Stimulated activated CD8-positive, alpha-beta memory T cell treated with anti-CD3 and anti-CD28 coated beads, Interleukin-4, amount 100 ng/mL, for 4 hours (primary cell): ENCODE results near the gene NAGLU.
"Not testable (repeated sequence)": the region's sequence is repeated elsewhere in the genome, so short reads cannot be mapped to it uniquely, and the experiment has no call there.

Source experiments
- DNase-seq, 2 donors: peaks; one replicate each; pipeline ENCODE4 v3.0.0-alpha.2; 2020; ENCODE audit warnings: low read depth in 2 of 2, low spot score in 1 of 2

NAGLU gene

DNA sequence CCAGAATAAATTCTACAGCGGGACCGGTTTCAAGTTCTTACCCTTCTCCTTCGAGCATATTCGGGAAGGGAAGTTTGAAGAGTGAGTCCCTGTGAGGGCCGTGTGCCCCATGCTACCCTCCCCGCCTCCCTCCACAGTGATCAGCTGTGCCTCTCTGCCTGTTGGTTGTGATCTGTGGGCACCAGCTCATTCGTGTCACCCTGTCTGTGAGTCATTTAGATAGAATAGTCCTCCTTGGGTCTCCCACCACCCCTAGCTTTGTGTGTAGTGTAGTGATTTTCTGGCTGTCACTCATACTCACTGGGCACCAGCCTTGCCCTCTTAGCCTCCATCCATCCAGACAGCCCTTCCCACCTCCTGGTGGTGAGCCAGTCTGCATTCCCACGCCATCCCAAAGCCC is 15.0 kb upstream of the NAGLU start:
- no peak for DNase-seq

DNA sequence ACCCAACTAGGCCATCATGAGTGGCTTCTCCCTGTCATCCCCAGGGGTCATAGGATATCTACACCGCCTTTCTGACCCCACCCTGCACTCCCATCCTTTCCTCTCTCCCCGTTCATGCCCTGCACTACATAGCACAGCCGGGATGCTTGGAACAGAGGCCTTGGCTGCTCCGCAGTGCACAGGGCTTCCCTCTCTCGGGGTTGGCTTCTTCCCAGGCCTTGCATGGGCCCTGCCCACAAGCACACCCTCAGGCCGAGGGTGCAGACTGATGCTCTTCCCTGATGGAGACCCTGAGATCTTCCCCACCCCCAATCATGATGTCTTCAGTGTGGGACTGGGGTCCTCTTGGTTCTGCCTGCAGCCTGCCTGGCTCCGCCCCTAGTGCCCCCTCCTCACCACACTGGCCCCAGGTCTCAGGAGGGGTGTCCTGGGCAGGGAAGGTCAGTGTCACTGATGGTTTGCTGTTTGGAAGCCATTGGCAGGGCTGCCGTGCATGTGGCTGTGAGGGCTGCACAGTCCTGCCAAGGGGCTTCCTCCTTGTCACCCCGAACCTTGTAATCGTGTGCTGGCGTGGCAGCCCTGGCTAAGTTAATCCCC is 14.3 kb upstream of the NAGLU start:
- no peak for DNase-seq

DNA sequence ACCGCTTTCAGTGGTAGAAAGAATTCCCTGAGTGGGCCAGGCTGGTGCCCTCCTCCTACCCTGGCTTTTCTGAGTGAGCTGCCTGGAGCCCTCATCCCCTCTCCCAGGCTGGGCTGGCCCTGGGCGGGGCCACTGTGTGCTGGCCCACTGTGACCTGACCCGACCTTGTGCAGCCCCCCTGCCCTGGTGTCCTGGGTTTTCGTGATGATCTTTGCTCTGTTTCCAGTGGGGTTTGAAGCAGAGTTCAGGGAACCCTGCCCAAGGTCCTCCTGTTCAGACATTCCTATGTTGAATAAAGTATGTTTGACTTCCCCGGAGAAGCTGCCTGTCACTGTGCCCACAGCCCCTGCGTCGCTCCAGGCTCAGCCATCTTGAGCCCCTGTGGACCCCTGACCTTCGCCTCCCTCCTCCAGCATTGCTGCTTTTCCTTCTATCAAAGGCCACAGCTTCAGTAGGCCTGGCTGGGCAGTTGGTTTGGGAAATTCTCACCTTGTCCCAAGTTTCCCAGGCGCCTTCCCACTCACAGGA is 13.7 kb upstream of the NAGLU start:
- no peak for DNase-seq

DNA sequence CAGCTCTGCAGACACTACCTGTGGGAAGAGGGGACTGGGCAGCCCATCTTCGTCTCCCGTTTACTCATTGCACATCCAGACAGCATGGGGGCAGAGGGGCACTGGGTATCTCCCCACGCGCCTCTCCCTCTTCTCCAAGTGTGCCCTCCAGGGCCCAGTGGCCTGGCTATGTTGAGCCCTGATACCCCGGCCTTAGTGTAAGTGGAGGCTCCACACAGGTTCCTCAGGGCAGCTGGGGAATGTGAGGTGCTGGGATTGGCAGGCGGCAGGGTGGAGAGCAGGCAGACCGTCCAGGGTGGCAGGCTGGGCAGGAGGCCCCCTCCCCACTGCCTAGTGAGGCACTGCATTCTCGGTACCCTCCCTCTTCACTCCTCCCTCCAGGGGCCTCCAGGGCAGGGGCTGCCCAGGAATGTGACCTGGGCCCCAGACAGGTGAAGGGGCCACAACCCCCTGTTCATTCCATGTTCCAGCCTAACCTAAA is 13.2 kb upstream of the NAGLU start:
- no peak for DNase-seq

DNA sequence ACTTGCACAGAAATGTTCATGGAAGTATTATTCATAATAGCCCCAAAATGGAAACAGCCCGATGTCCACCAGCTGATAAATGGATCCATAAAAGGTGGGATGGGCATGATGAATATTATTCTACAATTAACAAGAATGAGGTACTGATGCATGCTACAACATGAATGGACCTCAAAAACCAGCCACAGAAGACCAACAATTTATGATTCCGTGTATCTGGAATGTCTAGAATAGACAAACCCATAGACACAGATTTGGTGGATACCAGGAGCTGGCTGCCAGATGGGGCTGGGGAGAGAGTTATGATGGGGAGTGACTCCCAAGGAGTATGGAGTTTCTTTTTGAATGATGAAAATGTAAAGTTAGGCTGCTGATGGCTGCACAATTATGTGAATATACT is 10.8 kb upstream of the NAGLU start:
- DNase-seq: no peak

DNA sequence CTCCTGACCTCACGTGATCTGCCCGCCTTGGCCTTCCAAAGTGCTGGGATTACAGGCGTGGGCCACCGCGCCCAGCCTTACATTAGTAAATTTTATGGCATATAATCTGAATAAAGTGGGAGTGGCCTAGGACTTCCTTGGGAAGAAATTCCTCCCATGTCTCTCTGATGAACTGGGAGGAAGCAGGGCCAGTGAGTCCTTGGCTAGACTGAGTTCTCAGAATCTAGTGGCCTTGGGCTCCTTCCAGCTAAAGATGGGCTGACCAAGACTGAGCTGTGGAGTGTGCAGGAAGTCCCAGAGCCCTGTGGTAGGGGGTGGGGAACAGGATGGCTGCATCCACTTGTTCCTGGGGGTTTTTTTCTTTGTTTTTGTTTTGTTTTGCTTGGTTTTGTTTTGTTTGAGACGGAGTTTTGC is 10.0 kb upstream of the NAGLU start:
- no peak for DNase-seq

DNA sequence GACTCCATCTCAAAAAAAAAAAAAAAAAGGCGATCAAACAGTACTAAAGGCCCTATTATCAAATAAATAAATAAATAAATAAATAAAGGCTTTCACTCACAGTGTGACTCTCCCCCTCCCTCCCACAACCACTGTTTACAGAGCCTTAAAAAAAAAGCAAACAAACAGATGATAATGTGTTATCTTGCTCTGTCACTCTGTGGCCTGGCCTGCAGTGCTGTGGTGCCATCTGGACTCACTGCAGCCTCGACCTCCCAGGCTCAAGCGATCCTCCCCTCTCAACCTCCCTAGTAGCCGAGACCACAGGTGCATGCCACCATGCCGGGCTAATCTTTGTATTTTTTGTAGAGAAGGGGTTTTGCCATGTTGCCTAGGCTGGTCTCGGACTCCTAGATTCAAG is 8.1 kb upstream of the NAGLU start:
- no peak for DNase-seq

DNA sequence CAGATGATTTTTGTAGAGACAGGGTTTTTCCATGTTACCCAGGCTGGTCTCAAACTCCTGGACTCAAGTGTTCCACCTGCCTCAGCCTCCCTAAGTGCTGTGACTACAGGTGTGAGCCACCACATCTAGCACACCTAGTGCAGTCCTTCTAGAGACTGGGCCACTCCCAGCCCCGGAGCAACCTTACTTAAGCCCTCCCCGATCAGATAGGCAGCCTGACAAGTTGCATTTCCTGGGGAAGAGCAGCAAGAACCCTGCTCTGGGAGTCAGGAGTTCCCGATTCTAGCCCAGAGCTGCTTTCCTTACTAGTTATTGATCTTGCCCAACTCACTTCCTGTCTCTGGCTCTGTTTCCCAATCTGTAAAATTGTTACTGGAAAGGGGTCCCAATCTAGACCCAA is 7.0 kb upstream of the NAGLU start:
- DNase-seq: no peak

DNA sequence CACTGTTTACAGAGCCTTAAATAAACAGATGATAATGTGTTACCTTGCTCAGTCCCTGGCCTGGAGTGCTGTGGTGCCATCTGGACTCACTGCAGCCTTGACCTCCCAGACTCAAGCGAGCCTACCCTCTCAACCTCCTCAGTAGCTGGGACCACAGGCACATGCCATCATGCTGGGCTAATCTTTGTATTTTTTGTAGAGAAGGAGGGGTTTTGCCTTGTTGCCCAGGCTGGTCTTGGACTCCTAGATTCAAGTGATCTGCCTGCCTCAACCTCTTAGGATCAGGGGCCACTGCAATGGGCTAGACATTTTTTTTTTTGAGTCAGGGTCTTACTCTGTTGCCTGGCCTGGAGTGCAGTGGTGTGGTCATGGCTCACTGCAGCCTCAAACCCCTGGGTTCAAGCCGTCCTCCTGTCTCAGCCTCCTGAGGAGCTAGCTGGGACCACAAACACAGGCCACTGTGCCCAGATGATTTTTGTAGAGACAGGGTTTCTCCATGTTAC is 5.0 kb upstream of the NAGLU start:
- no peak for DNase-seq

DNA sequence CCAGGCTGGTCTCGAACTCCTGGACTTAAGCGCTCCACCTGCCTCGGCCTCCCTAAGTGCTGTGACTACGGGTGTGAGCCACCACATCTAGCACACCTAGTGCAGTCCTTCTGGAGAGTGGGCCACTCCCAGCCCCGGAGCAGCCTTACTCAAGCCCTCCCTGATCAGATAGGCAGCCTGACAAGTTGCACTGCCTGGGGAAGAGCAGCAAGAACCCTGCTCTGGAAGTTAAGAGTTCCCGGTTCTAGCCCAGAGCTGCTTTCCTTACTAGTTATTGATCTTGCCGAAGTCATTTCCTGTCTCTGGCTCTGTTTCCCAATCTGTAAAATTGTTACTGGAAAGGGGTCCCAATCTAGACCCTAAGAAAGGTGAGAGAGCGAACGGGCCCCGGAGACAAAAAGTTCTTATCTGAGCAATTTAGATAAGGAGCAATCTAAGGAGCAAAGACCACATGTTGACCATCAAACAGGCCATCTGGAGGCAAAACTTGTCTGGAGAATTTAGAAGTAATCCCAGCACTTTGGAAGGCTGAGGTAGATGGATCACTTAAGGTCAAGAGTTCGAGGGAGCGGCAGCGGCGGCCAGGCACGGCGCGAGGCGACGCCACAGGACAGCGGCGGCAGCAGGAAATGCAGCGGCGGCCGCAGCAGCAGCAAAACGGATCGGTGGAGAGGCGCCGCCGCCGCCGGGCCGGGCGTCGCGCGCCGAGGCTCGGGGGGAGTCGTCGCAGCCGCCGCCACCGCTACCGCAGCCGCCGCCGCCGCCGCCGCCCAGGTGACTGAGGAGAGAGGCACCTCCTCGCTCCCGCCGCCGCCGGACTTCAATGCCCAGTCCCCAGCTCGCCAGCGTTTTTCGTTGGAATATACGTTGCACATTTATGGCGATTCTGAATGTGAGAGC is 4.3 kb upstream of the NAGLU start:
- no peak for DNase-seq

DNA sequence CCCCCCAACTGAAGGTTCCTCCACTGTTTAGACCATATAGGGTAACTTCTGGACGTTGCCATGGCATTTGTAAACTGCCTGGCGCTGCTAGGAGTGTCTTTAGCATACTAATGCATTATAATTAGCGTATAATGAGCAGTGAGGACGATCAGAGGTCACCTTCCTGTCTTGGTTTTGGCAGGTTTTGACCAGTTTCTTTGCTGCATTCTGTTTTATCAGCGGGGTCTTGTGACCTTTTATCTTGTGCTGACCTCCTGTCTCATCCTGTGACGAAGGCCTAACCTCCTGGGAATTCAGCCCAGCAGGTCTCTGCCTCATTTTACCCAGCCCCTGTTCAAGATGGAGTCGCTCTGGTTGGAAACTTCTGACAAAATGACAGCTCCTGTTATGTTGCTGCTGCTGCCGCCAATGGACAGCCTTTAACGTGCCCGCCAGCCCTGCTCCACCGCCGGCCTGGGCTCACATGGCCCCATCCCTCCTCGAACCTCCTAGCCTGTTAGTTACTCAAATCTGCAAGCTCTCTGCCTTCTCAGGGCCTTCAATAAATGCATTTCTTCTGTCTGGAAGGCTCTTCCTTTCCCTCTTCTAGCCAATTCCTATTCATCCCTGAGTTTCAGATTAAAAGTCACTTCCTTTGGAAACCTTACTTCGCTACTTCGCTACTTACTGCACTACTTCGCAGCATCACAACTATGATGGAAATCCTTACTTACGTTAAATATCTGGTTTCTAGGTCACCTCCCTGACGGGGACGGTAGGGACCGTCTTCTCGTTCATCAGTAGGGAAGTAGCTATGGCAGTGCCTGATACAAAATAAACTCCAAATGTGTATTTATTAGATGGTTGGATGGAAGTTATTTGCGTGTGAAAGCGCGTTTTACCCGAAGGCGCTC is 640 bp upstream of the NAGLU start:
- DNase-seq: no peak

DNA sequence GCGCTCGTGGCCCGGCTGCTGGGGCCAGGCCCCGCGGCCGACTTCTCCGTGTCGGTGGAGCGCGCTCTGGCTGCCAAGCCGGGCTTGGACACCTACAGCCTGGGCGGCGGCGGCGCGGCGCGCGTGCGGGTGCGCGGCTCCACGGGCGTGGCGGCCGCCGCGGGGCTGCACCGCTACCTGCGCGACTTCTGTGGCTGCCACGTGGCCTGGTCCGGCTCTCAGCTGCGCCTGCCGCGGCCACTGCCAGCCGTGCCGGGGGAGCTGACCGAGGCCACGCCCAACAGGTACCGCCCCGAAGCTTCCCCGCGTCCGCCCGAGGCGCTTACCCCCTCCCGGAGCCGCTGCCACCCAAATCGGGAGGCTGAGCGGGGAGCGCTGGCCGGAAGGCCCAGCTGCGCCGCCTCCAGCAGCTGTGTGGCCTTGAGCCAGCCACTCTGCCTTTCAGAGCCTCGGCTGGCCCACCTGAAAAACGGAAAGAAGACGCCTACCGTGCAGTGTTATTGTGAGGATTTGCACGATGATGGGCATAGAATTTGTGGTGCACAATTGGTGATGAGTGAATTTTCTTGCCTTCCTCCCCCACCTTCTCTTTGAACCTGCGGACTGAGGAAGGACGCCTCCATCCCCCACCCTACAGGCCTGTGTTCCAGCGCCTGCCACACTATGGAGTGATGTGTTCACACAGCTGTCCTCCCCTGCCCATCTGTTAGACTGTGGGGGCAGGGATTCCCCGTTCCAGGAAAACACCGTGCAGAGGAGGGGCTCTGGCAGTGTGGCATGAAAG is 523 bp downstream of the NAGLU start:
- peak in 1 of 2 donors; percentile 44 for DNase-seq

DNA sequence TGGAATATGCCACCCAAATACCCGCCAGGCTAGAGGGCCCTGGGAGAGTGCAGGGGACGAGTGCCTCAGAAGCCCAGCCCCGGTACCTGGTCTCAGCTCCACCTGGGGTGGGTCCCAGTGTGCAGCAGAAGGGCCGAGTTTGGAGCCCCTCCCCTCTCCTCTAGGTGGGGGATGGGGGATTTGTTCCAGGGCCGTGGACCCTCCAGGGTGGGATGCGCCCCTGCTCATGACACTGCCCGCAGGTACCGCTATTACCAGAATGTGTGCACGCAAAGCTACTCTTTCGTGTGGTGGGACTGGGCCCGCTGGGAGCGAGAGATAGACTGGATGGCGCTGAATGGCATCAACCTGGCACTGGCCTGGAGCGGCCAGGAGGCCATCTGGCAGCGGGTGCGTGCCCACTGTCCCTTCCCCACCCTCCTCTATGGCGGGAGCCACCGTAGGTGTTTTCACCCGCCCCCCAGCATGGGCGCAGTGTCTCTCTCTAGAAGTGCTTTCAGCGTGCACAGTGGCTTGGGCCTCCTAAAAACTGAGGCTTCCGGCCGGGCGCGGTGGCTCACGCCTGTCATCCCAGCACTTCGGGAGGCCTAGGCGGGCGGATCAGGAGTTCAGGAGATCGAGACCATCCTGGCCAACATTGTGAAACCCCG is 1.2 kb downstream of the NAGLU start:
- DNase-seq: no peak

DNA sequence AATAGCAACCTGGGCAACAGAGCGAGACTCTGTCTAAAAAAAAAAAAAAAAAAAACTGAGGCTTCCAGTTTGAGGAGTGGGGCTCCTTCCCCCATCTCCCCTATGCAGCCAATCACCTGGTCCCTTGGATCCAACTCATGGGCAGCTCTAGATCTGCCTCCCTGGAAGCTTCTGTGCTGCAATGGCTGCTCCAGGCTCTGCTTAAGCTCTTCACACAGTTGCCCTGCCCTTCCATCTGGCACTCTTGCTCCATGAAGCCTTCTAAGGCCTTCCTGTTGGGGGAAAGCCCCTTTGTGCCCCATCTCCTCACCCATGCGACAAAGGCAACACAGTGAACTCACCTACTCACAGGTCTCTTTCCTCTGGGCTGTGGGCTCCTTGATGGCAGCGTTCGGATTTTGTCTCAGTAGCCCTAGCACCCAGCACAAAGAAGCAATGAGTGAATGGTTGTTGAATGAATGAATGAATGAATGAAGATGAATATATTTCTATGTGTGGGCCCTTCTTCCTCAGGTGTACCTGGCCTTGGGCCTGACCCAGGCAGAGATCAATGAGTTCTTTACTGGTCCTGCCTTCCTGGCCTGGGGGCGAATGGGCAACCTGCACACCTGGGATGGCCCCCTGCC is 1.9 kb downstream of the NAGLU start:
- DNase-seq: no peak

DNA sequence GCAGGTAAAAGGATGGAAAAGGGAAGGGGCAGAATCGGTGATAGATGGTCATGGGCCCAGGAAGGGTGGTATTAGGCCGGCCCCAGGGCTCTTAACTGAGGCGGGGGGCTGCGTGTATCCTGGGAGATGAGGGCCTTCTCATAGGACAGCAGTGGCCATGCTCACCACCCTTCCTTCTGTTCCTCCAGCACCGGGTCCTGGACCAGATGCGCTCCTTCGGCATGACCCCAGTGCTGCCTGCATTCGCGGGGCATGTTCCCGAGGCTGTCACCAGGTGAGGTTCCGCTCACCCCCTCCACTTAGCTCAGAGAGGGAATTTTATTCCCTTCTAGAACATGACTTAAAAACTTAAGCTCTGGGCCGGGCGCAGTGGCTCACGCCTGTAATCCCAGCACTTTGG is 2.4 kb downstream of the NAGLU start:
- DNase-seq: no peak

DNA sequence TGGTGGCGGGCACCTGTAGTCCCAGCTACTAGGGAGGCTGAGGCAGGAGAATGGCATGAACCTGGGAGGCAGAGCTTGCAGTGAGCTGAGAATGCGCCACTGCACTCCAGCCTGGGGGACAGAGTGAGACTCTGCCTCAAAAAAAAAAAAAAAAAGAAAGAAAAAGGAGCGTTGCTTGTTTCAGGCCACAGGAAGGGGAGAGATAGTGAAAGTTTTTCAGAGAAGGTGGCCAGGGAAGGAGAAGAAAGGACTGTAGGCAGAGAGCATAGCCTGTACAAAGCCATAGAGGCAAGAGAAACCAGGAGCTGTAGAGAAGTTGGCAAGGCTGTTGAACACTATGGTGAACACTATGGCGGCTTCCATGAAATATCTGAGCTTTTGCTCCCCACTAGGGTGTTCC is 4.5 kb downstream of the NAGLU start:
- not testable (repeated sequence) for DNase-seq

DNA sequence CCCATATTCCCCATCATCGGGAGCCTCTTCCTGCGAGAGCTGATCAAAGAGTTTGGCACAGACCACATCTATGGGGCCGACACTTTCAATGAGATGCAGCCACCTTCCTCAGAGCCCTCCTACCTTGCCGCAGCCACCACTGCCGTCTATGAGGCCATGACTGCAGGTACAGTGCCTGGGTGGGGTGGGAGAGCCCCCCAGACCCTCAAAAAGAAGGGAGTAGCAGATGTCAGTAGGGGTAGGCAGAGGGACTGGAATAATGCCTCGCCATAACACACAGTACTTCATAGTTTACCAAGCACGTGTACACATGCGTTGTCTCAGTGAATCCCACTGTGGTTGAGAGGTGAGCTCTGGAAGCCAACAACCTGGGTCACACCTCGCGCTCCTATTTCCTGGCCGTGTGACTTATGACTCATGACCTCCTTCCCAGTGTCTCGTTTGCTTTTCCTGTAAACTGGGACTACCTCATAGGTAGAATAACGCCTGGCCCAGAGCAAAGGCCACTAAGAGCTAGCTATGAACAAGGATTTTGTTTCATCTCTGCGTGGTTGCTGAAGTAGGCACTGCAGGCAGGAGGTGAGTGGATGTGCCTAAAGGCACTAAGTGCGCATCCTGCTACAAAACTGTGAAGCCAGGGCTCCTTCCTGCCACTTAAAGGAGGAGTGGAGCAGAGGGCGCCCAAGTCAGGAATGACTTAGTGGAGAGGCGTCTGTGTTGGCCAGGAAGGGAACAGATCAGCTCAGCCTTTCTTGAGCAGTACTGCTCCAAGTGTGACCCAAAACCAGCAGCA is 5.2 kb downstream of the NAGLU start:
- DNase-seq: no peak

DNA sequence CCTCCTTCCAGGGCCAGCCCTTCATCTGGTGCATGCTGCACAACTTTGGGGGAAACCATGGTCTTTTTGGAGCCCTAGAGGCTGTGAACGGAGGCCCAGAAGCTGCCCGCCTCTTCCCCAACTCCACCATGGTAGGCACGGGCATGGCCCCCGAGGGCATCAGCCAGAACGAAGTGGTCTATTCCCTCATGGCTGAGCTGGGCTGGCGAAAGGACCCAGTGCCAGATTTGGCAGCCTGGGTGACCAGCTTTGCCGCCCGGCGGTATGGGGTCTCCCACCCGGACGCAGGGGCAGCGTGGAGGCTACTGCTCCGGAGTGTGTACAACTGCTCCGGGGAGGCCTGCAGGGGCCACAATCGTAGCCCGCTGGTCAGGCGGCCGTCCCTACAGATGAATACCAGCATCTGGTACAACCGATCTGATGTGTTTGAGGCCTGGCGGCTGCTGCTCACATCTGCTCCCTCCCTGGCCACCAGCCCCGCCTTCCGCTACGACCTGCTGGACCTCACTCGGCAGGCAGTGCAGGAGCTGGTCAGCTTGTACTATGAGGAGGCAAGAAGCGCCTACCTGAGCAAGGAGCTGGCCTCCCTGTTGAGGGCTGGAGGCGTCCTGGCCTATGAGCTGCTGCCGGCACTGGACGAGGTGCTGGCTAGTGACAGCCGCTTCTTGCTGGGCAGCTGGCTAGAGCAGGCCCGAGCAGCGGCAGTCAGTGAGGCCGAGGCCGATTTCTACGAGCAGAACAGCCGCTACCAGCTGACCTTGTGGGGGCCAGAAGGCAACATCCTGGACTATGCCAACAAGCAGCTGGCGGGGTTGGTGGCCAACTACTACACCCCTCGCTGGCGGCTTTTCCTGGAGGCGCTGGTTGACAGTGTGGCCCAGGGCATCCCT is 7.4 kb downstream of the NAGLU start:
- no peak for DNase-seq
